HepG2 (cell line): ENCODE data around the gene MORN1.

ENCODE experiments used
- CTCF ChIP-seq: sonication (generic); formaldehyde crosslinking; IDR thresholded peaks from 2 replicates; pipeline ENCODE4 v1.5.0; 2020; ENCODE audit warnings: mild to moderate bottlenecking, missing genetic modification reagents, moderate library complexity
- FOSL2 ChIP-seq: sonication (generic); formaldehyde crosslinking; IDR thresholded peaks from 2 replicates; pipeline ENCODE4 v1.4.0; 2020; ENCODE audit warnings: missing genetic modification reagents
- MAFG ChIP-seq: sonication (generic); formaldehyde crosslinking; IDR thresholded peaks from 2 replicates; pipeline ENCODE4 v1.5.1; 2020; ENCODE audit warnings: mild to moderate bottlenecking, missing genetic modification reagents
- POLR2AphosphoS2 ChIP-seq: IDR thresholded peaks from 2 replicates; pipeline ENCODE4 v1.6.1; 2011; ENCODE audit warnings: low read depth, low read length, improper control_type of control experiment
- ZFP1 ChIP-seq: IDR thresholded peaks from 2 replicates; pipeline ENCODE4 v1.6.1; 2016

DNA sequence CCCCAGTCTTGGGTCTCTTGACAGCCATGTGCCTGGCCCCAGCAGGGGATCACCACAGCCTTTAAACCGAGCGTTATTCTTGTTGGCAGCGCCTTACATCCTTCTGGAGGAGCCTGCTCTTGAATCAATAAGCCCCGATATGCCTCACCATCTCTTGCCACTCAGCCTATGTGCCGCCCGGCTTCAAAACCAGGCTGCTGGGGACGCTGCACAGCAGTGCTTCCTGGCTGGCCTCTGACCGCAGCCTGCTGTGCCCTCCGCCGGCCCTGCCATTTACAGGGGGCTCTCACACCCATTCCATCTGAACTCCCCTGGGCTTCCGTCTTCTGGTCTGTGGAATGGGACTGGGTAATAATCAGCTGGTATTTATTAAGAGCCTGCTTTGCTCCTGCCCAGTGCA lies 24.0 kb upstream of the MORN1 start:
- TF ChIP-seq CTCF, result no peak
- TF ChIP-seq MAFG, result no peak
- no peak for TF ChIP-seq ZFP1 (CRISPR knock-in tag)
- TF ChIP-seq FOSL2 (CRISPR knock-in tag), result no peak
- TF ChIP-seq POLR2AphosphoS2, result no peak
